Measurements from ENCODE around the gene ANKLE2. TPM values are rescaled to one million over a fixed set of nuclear protein-coding genes. Genes with fewer than 3 reads are reported as not detected.
A peak's percentile ranks its signal among the peaks of the same experiment; 100 is the strongest.
"Not testable (repeated sequence)": the region's sequence is repeated elsewhere in the genome, so short reads cannot be mapped to it uniquely, and the experiment has no call there.

The ANKLE2 gene
- total RNA-seq, 1 donor from 2014 or later = 55.9 TPM

- DNase-seq (ENCODE audit: low spot score) (no peak), ATAC-seq (peak; percentile 40)
- intact Hi-C loops (cut with DNase I) = no loop called here
These were observed 51.6 kb downstream of the ANKLE2 start for GRCh38 chr12:132710043-132710404.

- intact Hi-C loops (cut with DNase I) = no loop called here
- no peak for DNase-seq (ENCODE audit: low spot score)
- no peak for ATAC-seq
These were observed 53.5 kb downstream of the ANKLE2 start for GRCh38 chr12:132708150-132708549.

- ATAC-seq = no peak
- intact Hi-C loops (cut with DNase I) = no loop called here
- DNase-seq (ENCODE audit: low spot score) = no peak
These were observed 54.4 kb downstream of the ANKLE2 start for GRCh38 chr12:132707241-132707640.

DNA sequence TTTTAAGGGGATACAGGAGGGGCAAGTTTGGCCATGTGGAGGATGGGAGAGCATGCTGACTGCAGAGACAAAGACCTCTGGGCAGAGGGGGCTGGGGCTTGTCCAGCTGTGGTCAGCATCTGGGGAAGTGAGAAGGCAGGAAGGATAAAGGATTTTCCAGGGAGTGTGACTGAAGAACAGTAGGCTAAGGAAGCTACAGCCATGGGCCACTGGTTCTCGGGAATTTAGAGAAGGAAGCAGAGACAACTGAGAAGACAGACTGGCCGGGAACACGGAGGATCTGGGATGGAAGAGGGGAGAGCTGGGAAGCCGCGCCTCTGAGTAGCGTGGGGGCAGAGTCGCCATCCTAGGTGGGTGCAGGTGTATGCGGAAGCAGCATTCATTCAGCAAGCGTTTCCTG lies 58.0 kb downstream of the ANKLE2 start:
- intact Hi-C loops (cut with DNase I) = no loop called here
- ATAC-seq (no peak), DNase-seq (ENCODE audit: low spot score) (no peak)

DNA sequence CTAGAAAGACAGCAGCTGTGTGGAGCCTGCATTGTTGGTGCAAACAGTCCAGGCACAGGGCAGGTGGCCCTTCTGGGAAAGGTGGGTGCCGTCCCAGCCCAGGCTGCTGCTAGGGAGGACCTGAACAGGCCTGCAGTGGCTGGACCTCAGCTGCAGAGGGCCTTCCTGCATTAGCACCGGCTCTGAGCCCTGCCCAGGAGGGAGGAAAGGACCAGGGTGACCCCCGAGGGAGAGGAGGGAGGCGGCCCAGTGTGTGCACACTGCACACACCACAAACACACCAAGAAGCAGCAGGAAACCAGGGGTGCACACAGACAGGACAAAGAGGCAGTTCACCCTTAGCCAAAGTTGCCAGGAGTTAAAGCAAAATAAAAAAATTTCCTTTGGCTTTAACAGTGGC lies 59.0 kb downstream of the ANKLE2 start:
- DNase-seq (ENCODE audit: low spot score) = no peak
- intact Hi-C loops (cut with DNase I) = no loop called here
- no peak for ATAC-seq

DNA sequence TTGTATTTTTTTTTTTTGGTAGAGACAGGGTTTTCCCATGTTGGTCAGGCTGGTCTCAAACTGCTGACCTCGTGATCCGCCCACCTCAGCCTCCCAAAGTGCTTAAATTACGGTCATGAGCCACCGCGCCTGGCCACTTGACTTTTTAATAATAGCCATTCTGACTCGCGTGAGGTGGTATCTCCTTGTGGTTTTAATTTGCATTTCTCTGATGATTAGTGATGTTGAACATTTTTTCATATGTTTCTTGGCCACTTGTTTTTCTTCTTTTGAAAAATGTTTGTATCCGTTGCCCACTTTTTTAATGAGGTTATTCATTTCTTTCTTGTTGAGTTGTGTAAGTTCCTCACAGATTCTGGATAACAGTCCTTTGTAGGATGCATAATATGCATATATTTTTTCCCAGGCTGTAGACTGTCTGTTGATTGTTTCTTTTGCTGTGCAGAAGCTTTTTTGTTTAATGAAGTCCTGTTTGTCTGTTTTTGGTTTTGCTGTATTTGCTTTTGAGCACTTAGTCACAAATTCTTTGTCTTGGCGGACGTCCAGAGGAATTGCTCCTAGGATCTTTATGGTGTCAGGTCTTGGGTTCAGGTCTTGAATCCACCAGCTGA lies 61.3 kb downstream of the ANKLE2 start:
- no peak for ATAC-seq
- intact Hi-C loops (cut with DNase I) = no loop called here

DNA sequence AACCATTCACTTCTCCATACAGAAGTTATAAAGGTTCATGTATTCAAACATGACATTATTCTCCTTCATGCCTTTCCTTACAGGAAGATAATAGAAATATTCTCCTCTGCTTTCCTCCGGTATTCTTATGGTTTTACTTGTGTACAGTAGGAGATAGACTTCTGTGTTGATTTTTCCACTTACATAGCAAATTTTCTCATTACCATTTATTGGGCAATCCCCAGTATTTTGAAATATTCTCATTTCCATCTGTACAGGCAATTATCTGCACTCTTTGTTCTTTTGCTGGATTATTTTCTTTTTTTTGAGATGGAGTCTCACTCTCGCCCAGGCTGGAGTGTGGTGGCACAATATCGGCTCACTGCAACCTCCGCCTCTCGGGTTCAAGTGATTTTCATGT lies 63.3 kb downstream of the ANKLE2 start:
- ATAC-seq (no peak), DNase-seq (ENCODE audit: low spot score) (no peak)
- intact Hi-C loops (cut with DNase I) = no loop called here

More for the DNA sequence above, 61.3 kb downstream of the ANKLE2 start:
- DNase-seq (ENCODE audit: low spot score) = no peak

DNA sequence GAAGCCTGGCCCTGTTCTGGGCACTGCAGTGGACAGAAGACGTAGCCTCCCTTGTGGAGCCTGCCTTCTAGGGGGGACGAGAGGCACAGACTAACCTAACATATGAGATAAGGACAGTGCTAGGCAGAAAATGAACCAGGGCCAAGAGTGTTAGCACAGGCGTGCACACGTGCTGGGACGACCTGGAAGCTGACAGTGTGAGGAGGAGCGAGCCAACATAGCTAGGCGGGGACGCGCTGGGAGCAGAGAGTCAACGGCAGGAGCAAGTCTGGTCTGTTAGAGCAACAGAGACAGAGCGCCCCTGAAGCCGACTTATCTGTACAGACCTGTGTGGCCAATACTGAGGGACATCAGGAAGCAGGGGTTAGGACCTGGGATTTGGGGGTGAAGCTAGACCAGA lies 66.2 kb downstream of the ANKLE2 start:
- intact Hi-C loops (cut with DNase I) = no loop called here
- ATAC-seq (peak; percentile 22), DNase-seq (ENCODE audit: low spot score) (no peak)

GRCh38 chr12:132694888-132695287 lies 66.7 kb downstream of the ANKLE2 start:
- DNase-seq (ENCODE audit: low spot score); intact Hi-C loops (cut with DNase I); ATAC-seq: not testable (repeated sequence)

- ATAC-seq; DNase-seq (ENCODE audit: low spot score); intact Hi-C loops (cut with DNase I): not testable (repeated sequence)
These were observed 69.6 kb downstream of the ANKLE2 start for GRCh38 chr12:132692030-132692429.

GRCh38 chr12:132690112-132690511 lies 71.5 kb downstream of the ANKLE2 start:
- intact Hi-C loops (cut with DNase I) = no loop called here
- DNase-seq (ENCODE audit: low spot score) (no peak), ATAC-seq (no peak)

- no peak for ATAC-seq
- intact Hi-C loops (cut with DNase I) = no loop called here
- DNase-seq (ENCODE audit: low spot score) = no peak
These were observed 72.4 kb downstream of the ANKLE2 start for GRCh38 chr12:132689227-132689626.

DNA sequence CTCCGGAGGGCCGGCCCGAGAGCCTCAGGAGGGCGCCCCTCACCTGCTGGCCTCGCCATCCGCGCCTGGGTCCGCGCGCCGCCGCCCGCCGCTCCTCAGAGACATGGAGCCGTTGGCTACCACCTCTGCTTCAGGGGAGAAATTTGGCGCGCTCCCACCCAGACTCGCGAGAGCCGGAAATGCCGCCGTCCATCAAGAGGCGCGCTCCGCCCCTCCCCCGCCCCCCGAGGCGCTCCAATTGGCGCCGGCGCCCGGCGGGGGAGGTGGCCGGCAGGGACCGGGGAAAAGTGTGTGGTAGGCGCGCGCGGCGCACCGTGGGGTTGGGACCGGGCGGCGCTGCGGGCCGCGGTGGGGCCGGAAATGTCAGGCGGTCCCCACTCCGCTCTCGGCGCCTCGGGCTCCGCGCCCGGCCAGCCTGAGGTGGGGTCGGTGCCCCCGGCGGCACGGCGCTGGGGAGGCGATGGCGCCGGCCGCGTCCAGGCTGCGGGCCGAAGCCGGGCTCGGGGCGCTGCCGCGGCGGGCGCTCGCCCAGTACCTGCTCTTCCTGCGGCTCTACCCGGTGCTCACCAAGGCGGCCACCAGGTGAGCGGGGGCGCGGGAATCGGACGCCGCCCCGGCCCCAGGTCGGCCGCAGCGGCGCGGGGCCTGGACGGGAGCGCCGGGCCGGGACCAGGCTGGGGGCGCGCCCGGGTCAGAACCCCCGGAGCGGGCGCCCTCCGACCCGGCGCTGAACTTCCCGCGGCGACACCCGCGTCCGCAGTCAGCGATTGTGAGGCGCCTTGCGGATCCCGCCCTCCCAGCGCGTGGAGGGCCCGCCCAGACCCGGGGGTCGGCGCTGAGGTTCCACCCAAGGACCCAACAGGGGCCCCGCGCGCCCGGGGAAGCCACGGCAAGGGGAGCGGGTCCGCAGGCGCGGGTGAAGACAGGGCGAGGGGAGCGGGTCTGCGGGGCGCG lies 74.1 kb downstream of the ANKLE2 start, which contains the start of the genes POLE and PXMP2:
Gene POLE (minus strand): TSS at position 132 of the 954 bp plus-strand sequence. CDS start 27 bp downstream, at position 105.
Gene PXMP2 (plus strand): TSS at position 377 of the 954 bp plus-strand sequence. CDS start 84 bp downstream, at position 461.
- peak; percentile 97 for DNase-seq (ENCODE audit: low spot score)
- peak; percentile 100 for ATAC-seq
- intact Hi-C loops (cut with DNase I) = no loop called here

DNA sequence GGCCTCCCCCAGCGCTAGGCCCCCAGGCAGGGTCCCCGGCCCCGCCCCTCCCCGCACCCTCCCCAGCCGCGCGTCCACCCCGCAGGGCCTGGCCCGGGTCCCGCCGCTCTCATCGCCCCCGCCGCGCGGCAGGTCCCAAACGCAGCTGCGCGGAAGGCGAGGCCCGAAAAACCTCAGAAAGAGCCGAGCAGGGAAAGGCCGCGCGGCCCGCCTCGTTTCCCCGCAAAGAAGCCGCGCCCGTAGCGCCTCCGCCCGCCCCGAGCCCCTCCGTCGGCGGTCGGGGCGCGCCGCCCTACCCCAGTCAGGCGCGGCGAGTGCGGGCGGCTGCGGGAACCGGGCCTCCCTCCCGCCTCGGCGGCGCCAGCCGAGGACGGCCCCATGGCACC lies 74.8 kb downstream of the ANKLE2 start:
- ATAC-seq (no peak), DNase-seq (ENCODE audit: low spot score) (no peak)
- intact Hi-C loops (cut with DNase I) = no loop called here

- ATAC-seq (no peak), DNase-seq (ENCODE audit: low spot score) (no peak)
- intact Hi-C loops (cut with DNase I) = no loop called here
These were observed 76.2 kb downstream of the ANKLE2 start for GRCh38 chr12:132685400-132685799.

DNA sequence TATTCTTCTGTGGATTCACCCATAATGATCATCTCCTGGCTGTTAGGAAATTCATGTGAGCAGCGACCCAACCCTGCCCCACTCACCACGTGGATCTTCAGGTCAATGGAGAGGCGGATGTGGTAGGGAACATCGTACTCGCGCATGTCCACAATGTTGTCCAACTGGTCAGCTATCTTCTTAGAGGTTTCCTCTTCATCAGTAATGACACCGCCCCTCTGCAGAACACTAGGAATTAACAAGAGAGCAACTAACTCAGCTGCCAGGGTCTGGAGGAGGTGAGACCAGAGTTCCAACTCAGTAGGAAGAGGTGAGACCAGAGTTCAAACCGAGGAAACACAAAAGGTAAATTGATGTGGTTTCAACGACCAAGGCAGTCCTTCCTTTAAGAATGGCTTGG lies 84.1 kb downstream of the ANKLE2 start:
- DNase-seq (ENCODE audit: low spot score) (no peak), ATAC-seq (no peak)
- intact Hi-C loops (cut with DNase I) = no loop called here

DNA sequence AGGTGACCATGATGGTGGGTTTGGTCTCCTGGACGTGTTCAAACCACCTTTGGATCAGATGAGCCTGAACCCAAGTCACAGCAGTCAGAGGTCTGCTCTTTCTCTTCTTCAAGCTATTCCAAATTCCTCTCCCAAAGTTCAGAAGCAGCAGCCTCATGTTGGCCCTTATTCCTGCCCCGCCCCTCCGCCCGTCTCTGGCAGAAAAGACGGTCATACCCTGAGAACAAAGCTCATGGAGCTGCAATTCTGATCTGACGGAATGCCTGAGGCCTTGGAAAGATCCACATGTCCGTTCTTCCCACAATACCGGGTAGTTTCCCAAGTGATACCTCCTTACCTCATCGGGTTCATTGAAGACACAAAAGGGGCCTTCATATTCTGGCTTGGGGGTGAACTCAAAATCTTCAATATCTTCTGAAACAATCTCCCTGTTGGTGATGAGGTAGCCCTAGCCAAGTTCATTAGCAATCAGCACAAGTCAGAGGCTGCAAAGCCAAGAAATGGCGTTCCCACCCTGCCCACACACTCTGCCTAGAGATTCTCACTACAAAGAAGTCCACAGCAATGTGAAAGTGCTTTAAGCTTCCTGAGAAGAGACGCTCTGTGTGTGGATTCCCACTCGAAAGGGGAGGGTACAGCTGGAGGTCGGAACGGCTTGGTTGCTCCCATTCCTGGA lies 85.7 kb downstream of the ANKLE2 start:
- ATAC-seq (peak; percentile 44), DNase-seq (ENCODE audit: low spot score) (no peak)
- intact Hi-C loops (cut with DNase I) = no loop called here

Measured in sciatic nerve (tissue), 2 donors.